ENCODE data around the gene DYNC2H1.

Gene DYNC2H1, protein sequence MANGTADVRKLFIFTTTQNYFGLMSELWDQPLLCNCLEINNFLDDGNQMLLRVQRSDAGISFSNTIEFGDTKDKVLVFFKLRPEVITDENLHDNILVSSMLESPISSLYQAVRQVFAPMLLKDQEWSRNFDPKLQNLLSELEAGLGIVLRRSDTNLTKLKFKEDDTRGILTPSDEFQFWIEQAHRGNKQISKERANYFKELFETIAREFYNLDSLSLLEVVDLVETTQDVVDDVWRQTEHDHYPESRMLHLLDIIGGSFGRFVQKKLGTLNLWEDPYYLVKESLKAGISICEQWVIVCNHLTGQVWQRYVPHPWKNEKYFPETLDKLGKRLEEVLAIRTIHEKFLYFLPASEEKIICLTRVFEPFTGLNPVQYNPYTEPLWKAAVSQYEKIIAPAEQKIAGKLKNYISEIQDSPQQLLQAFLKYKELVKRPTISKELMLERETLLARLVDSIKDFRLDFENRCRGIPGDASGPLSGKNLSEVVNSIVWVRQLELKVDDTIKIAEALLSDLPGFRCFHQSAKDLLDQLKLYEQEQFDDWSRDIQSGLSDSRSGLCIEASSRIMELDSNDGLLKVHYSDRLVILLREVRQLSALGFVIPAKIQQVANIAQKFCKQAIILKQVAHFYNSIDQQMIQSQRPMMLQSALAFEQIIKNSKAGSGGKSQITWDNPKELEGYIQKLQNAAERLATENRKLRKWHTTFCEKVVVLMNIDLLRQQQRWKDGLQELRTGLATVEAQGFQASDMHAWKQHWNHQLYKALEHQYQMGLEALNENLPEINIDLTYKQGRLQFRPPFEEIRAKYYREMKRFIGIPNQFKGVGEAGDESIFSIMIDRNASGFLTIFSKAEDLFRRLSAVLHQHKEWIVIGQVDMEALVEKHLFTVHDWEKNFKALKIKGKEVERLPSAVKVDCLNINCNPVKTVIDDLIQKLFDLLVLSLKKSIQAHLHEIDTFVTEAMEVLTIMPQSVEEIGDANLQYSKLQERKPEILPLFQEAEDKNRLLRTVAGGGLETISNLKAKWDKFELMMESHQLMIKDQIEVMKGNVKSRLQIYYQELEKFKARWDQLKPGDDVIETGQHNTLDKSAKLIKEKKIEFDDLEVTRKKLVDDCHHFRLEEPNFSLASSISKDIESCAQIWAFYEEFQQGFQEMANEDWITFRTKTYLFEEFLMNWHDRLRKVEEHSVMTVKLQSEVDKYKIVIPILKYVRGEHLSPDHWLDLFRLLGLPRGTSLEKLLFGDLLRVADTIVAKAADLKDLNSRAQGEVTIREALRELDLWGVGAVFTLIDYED (N-terminal part only)

DNA sequence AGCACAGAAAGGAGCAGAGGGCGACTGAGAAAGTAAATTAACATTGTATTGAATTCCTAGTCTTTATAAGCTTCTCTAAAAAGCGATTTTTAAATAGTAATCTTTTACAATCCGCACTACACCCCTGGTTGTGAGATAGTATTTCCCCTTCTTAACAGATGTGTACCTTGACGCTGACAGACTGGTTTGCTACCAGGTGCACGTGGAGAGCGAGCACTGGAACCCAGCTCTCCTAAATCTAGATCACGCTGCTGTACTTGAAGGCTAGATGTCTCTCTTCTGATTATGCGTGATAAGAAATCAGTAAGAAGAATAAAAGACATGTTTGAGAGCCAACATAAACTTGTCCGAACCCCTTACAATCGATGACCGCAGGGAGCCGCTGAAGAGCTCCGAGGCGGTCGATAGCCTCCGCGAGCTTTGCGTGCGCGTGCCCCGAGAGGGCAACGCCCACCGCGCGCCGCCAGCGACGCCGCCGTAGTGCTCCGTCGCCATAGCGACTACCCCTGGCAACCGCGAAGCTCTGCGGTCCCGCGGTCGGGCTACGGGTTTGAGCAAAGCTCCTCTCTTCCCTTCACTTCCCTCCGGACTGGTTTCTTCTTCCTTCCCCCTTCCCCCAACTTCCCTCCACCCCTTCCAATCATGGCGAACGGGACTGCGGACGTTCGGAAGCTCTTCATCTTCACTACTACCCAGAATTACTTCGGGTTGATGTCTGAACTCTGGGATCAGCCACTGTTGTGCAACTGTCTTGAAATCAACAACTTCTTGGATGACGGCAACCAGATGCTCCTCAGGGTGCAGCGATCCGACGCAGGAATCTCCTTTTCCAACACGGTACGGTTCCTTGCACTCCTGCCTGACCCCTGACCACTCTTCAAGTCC, at the start of gene DYNC2H1:
TSS of gene DYNC2H1 (plus strand) at position 494 of the 885 bp plus-strand sequence. CDS start at position 643, 149 bp downstream.
- peak; percentile 60 for DNase-seq

DNA sequence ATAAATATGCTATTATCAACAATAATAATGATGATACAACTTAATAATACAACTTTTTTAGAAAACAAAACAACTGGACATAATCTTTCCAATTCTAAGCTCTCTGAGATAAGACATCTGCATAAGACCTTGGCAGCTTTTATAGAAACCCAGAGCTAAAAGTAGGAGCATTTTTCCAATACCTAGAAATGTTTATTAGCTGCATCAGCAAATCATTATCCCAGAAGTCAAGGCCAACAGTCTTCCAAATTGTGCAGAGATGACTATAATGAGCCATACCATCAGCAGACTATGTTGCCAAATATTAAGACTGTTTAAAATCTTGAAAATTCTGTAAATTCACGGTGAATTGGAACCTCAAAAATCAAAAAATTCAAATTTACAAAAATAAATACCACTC, 47.6 kb upstream of the DYNC2H1 start:
- DNase-seq: no peak

DNA sequence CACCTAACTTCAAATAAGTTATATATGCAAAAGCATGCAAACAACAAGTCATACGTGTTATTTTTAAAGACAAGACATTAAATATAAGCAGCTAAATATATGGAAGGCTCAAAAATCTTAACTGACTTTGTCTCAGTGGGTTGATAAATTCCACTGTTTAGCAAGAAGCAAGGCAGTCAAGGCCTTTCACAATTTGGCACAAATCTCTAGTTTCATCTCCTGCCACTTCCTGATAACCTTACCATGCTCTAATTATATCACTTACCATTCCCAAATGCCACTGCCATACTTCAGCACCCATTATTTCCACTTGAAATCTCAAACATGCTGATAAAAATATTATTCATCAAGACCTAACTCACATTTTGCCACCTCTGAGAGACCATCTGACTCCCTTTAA, 42.1 kb upstream of the DYNC2H1 start:
- no peak for DNase-seq

DNA sequence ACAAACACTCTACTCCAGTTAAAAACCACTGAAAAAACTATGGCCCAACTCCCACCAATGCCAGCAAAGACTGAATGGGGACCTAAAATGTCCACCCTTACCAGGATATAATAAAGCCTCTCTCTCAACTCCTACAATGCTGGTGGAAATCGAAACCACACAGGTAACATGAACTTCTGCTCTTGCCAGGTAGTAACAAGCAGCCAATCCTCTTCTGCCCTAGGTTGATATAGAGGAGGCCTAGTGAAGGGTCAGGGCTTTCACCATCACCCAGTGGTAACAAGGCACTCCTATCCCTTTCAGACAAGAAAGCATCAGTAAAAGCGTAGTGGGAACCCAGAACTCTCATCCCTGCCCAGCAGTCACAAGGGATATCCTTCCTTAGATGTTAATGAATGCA, 39.9 kb upstream of the DYNC2H1 start:
- no peak for DNase-seq

DNA sequence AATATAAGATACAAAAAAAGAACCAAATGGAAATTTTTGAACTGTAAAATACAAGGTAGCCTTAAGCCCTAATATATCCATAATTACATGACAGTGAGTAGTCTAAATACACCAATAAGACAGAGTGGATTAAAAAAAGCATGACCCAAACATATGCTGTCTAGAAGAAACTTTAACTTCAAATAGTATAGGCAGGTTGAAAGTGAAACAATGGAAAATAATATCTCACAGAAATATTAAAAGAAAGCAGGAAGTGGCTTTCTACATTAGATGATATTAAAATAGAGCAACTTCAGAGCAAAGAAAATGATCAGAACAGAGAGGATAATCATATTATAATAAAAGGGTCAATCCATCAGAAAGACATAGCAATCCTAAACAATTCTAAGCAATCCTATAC, 39.1 kb upstream of the DYNC2H1 start:
- DNase-seq: no peak

DNA sequence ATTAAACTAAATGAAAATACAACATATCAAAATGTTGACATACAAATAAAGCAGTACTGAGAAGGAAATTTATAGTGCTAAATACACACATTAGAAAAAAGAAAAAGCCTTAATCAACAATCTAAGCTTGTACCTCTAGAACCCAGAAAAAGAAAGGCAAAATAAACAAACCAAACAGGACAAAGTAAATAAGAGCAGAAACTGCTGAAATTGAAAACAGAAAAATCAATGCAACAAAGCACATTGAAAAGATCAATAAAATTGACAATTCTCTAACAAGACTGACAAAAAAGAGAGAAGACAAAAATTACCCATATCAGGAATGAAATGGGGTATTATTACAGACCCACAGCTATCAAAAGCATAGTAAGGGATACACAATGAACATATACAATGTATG, 38.2 kb upstream of the DYNC2H1 start:
- DNase-seq: no peak

DNA sequence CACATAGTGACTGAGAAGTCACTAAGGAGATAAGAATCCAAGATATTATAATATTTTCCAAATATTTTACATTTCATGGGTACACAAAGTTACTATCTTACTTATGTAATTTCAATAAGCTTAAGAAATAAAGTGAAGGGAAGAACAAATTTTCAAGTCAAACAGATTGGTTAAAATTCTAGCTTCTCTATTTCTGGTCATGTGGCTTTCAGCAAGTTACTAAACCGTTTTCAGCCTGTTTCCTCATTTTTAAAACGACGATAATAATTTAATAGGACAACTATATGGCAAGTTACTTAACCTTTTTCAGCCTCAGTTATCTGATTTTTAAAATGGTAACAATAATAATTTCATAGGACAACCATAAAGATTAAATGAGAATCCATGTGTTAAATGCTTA, 32.9 kb upstream of the DYNC2H1 start:
- DNase-seq: no peak

DNA sequence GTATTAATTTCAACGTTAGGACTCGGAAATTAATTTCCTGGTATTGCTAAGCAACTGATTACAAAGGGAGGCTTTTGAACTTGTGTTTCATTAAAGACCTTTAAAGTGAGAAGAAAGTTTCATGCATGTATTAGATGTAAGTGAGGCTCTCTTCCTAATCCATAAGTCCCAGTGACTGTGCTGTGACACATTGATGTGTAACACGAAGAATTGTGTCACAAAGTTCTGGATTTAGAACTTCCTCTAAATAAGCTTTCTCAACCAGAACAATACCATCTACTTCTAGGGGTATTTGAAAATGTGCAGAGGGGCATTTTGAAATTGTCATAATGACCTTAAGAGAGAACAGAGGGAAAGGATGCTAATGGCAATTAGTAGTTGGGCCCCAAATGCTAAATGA, 31.7 kb upstream of the DYNC2H1 start:
- DNase-seq: no peak

DNA sequence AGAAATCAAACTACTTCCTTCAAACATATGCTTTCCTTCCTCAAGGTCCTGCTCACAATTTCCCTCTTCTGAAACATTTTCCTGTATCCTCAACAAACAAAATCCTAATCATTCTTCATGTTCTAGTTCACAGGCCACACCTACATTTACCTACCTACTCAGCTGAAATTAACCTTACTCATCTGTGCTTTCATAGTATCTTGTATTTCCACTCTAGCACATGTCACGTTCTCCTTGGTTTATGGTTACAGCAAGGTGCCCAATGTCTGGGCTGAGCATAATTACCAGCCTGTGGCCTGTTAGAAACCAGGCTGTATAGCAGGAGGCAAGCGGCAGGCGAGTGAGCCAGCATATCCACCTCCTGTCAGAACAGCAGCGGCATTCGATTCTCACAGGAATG, 30.5 kb upstream of the DYNC2H1 start:
- no peak for DNase-seq

DNA sequence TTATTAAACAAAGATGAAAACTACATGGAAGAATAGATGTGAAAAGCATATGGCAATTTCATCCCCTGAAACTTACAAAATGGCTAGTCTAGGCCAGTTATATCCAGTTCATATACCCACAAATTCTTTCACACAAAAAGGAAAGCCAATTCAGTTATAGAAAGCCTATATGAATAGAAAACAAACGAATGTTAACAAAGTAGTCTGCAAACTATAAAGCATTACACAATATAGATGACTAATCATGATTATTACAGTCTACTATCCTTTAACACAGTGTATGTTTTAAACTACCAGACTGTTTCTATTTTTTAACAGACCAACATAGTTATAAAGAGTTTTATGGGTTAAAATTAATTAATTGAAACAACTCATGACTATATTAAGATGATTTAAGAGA, 29.4 kb upstream of the DYNC2H1 start:
- DNase-seq: no peak

DNA sequence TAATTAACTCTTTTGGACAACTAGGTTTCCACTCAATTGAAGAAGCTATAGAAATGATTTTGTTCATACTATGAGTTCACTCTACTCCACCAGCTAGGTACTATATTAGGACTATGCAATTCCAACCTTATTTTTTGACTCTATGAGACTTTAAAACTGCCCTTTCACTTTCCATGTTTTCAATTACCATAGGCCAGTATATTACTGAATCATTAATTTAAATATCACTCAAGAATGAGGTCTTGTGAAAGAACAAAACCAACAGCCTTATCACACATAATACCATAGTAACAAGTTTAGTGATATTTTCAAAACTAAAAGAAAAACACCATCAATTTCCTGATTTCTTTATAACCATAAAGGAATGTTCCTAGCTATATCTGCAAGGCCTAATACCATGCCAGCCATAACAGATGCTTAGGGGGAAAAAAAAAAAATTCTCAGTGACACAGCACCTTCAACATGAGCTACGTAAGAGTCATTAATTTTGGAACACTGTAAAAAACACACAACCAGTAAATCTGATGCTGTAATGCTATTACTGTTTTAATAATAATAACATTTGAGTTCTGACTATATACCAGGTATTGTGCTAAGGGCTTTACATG, 23.4 kb upstream of the DYNC2H1 start:
- DNase-seq: no peak

DNA sequence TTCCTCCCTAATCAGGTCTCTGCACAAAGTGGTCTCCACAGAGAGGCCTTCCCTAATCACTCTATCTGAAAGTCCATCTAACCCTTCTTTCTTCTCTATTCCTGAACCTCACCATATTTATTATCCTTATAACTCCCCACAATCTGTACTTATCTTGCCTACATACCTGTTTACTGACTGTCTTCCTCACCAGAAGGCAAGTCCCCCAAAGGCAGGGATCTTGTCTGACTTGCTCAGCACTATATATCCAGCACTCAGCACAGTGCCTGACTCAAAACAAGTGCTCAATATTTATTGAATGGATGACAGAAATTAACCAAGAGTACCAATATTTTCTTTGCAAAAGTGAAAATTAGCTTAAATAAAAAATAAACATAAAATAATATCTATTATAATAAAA, 22.8 kb upstream of the DYNC2H1 start:
- DNase-seq: no peak

DNA sequence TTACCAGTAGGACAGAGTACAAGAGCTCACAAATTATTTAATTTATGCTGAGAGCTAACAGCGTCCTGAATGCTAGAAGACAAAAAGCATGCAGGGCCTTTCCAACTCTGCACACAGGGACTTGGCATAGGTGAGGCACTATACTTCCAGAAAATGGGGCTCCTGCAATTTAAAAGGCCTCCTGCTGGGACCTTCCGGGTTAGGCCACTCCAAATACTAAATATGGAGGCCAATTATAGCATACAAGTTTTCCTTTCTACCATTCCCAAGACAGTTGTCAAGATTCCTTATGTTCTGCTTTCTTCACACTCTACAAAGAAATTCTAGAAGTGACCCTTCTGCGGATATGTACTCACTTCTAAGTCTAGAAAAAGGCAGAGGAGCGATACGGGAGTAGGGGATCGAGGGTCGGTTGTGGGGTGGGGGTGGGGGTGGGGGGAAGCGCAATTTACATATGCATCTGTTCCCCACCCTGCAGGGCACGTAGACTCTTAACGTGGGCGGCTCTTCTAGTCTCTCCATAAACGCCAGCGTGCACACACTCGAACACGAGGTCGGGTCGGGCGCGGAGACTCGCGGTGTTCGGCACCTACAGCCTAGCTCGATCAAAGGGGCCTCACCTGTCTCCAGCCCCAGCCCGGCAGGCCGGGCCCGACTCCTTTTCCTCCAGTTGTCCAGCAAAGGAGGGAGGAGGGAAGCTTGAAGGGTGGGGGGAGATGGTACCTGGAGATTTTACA, 18.0 kb upstream of the DYNC2H1 start:
- no peak for DNase-seq

DNA sequence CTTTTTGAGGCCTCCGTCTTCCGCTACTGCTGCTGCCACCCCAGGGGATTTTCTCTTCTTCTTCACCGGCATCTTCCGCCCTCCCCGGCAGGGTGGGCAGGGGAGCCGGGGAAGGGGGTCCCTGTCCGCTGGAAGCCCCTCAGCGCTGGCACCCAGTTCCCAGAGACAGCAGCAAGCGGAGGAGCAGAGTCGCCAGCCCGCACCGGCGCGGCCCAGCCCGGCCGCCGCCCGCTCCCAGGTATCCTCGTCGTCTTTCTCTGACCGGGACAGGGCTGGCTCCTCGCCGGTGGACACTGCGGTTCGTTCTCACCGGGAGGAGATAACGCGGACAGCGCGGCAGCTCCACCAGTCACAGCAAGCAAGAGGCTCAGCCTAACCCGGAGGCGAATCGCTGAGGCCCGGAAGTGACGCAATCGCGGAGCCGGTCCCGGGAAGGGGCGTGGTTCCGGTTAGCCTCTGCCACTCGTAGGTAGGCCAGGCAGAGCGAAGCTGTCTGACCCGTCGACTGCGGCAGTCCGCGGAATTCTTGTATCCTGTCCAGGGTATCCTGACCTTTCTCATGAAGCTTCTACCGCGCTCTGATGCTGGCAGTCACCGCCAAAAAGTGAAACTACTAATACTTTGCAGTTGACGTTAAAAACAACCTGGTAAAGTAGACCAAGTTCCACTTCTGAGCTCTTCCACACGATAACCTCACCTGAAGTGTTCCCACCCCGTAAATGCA, 17.3 kb upstream of the DYNC2H1 start, which contains the start of gene DCUN1D5:
TSS of gene DCUN1D5 (minus strand) at position 360 of the 724 bp plus-strand sequence. CDS start at position 72, 288 bp downstream.
- DNase-seq: peak; percentile 51

DNA sequence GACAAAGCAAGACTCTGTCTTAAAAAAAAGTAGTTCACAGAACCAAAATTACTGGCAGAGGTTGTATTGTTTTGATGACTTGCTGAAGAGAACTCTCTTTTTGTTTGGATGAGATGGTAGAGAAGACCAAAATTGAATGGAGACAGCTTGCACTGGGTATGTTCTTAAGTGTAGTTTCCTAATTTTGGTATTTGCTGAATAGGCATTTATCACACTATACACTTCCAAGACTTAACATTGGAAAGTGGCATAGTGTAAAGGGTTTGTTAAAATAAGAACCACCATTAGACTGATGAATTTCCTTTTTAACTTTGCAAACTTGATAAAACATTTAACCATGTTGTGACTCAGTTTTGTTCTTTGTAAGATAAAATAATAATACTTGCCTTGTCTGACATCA, 11.9 kb upstream of the DYNC2H1 start:
- no peak for DNase-seq

DNA sequence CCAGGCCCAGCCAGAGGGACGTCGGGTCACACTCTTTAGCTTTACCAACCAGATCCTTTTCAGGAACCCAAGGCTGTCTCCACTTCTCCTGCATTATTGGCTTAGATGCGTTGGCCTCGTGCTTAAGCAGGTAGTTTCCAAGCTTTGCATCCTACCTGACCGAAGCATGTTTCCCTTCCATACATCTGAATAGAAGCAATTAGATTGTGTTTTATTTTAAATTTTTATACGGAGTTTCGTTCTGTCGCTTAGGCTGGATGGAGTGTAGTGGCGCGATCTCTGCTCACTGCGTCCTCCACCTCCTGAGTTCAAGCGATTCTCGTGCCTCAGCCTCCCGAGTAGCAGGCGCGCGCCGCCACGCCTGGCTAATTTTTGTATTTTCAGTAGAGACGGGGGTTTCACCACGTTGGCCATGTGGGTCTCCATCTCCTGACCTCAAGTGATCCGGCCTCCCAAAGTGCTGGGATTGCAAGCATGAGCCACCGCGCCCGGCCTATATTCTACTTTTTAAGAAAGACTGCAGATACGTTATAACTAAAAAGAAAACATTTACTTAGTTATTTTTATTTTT, 677 bp downstream of the DYNC2H1 start:
- no peak for DNase-seq

DNA sequence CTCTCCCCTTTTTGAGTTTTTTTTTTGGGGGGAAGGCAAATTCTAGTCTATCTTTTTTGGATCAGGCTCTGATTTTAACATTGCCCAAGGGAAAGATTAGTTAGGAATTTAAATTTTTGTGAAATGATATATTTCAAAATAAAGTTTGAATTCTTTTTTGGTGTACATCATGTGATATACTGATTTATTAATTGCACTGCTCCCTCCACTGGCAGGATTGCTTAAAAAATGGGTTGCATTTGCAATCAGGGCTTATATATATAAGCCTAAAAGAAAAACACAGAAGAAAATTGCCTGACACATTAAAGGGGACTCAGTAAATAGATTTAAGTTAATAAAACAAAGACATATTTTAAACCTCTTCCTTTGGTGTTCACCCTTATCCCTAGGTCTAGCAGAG, 1.2 kb downstream of the DYNC2H1 start:
- DNase-seq: no peak

DNA sequence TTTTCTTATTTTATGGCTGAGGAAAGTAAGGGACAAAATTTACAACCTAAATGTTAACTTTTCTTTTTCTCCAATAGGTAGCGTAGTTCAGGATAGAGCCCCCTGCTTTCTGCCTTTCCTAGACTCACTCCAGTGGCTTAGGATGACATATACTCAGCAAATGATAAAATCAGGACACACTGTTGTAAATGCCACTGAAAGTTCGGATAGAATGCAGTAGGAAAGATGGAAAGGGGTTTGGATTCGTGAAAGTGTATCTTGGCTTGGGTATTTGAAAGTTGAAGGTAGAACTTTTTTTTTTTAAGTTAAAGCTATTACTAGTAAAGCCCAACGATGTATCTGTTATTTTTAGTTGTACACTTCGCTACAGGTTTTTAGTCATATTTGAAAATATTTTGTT, 2.2 kb downstream of the DYNC2H1 start:
- DNase-seq: no peak

DNA sequence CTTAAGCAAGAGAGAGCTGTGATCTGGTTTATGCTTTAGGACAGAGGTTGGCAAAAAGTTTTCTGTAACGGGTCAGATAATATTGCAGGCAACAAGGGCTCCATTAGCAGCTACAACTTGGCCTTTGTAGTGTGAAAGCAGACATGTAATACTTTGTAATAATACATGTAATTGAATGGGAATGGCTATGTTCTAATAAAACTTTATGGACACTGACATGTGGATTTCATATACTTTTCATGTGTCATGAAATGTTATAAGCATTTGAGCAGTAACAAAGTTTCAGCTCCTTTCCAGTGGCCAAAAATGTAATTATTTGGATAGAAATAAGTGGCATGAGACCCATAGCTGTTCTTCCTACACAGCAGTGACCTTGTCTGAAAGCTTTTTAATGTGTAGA, 3.1 kb downstream of the DYNC2H1 start:
- DNase-seq: no peak

DNA sequence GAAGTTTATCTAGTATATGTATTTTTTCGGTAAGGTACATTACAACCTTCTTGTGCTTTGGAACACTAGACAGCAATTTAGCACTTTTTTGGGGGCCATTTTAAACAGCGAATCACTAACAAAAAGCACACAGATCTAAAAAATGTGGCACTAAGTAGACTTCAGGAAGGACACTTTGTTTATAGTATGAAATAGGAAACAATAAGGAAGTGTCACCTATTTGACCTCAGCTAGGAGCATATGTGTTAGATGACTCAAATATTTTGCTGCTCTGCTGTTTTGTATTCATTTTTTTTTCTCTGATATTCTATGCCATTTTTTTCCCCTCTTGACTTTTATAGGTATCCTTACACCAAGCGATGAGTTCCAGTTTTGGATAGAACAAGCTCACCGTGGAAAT, 5.6 kb downstream of the DYNC2H1 start:
- no peak for DNase-seq
